H1 (cell line): ENCODE results near the gene MAPK13. TPM values are rescaled to one million over a fixed set of nuclear protein-coding genes. Genes with fewer than 3 reads are reported as not detected.
A peak's percentile ranks its signal among the peaks of the same experiment; 100 is the strongest.

Experiments
- CTCF ChIA-PET: fragments of 300-600 bp; sonication (Branson Sonifier 250); formaldehyde crosslinking; loops from one replicate; lab custom pipeline; 2021; ENCODE audit not compliant: partially characterized antibody; lab: Charles Lee
- POLR2A ChIA-PET: fragments of 300-600 bp; sonication (Branson Sonifier 250); formaldehyde crosslinking; loops from one replicate; lab custom pipeline; 2021; ENCODE audit warnings: inconsistent platforms; ENCODE audit not compliant: partially characterized antibody; lab: Charles Lee
- DNase-seq, 2 experiments: peaks; one replicate each; pipeline versions ENCODE4 v3.0.0 to v3.0.0-alpha.2; 2010 to 2022; ENCODE audit warnings: low spot score in 2 of 2, low read depth in 1 of 2, mixed read lengths in 1 of 2
- FAIRE-seq: peaks from 2 replicates; lab custom pipeline; 2011; peaks lifted over from hg19 to GRCh38; lab: Jason Lieb, UNC
- H2AFZ ChIP-seq: 2 replicates; pipeline ENCODE4 v1.8.1; 2012; ENCODE audit warnings: low read length, inconsistent platforms
- H2AK5ac ChIP-seq: 2 replicates; pipeline ENCODE4 v1.6.1; 2013; ENCODE audit warnings: low read depth, low read length
- H2BK120ac ChIP-seq: replicated peaks from 2 replicates; pipeline ENCODE3; 2013; ENCODE audit warnings: low read depth, low read length, inconsistent platforms
- H2BK12ac ChIP-seq: 2 replicates; pipeline ENCODE4 v1.6.1; 2013; ENCODE audit warnings: low read depth, low read length
- H2BK15ac ChIP-seq: 2 replicates; pipeline ENCODE4 v1.6.1; 2013; ENCODE audit warnings: low read length
- H2BK20ac ChIP-seq: 2 replicates; pipeline ENCODE4 v1.6.1; 2013; ENCODE audit warnings: low read length
- H2BK5ac ChIP-seq: 2 replicates; pipeline ENCODE4 v1.6.1; 2013; ENCODE audit warnings: low read depth, low read length
- H3K14ac ChIP-seq: 2 replicates; pipeline ENCODE4 v1.6.1; 2013; ENCODE audit warnings: inconsistent platforms; ENCODE audit not compliant: insufficient read length
- H3K18ac ChIP-seq: 2 replicates; pipeline ENCODE4 v1.6.1; 2013; ENCODE audit warnings: low read length; ENCODE audit errors: extremely low read depth
- H3K23ac ChIP-seq: 2 replicates; pipeline ENCODE4 v1.6.1; 2013; ENCODE audit warnings: inconsistent platforms; ENCODE audit not compliant: insufficient read length
- H3K23me2 ChIP-seq: 2 replicates; pipeline ENCODE4 v1.6.1; 2013; ENCODE audit warnings: low read depth, low read length
- H3K27ac ChIP-seq: 2 replicates; pipeline ENCODE4 v1.6.1; 2011; ENCODE audit warnings: low read depth, low read length, inconsistent platforms
- H3K27me3 ChIP-seq, 4 experiments: replicated peaks in 1 of 4; 1 replicate in 1 of 4; 2 replicates in 3 of 4; pipeline versions ENCODE4 v1.6.1 to v1.8.1; 2011 to 2013; ENCODE audit warnings: low read length in 3 of 4, mild to moderate bottlenecking in 3 of 4, inconsistent platforms in 2 of 4, mixed read lengths in 2 of 4, moderate library complexity in 1 of 4; ENCODE audit not compliant: control insufficient read depth in 3 of 4, insufficient read depth in 3 of 4; ENCODE audit errors: extremely low read depth in 1 of 4
- H3K36me3 ChIP-seq, 4 experiments: 2 replicates each; pipeline versions ENCODE4 v1.6.1 to v1.8.1; 2011 to 2013; ENCODE audit warnings: mild to moderate bottlenecking in 4 of 4, low read length in 3 of 4, moderate library complexity in 2 of 4, control low read depth in 1 of 4, inconsistent platforms in 1 of 4; ENCODE audit not compliant: insufficient read depth in 4 of 4, control insufficient read depth in 2 of 4
- H3K4ac ChIP-seq: replicated peaks from 2 replicates; pipeline ENCODE3; 2013; ENCODE audit warnings: low read length, low read depth, mixed read lengths, inconsistent platforms; ENCODE audit not compliant: insufficient read length
- H3K4me1 ChIP-seq, 4 experiments: replicated peaks in 1 of 4; 1 replicate in 1 of 4; 2 replicates in 3 of 4; pipeline versions ENCODE4 v1.6.1 to v1.8.1; 2011 to 2013; ENCODE audit warnings: low read length in 3 of 4, inconsistent platforms in 2 of 4, mixed read lengths in 1 of 4; ENCODE audit not compliant: insufficient read depth in 4 of 4, control insufficient read depth in 3 of 4
- H3K4me2 ChIP-seq, 2 experiments: 2 replicates each; pipeline versions ENCODE4 v1.6.1 to v1.8.1; 2011 to 2013; ENCODE audit warnings: low read depth in 2 of 2, low read length in 2 of 2, control low read depth in 1 of 2, inconsistent platforms in 1 of 2, mild to moderate bottlenecking in 1 of 2; ENCODE audit not compliant: insufficient read depth in 1 of 2
- H3K4me3 ChIP-seq, 4 experiments: fragments of 200-600, 300-600 bp in 1 of 4; sonication (generic), shearing (Covaris generic), sonication (Bioruptor Twin) in 1 of 4; 2 replicates each; pipeline versions ENCODE4 v1.5.1 to v1.8.1; 2011 to 2016; ENCODE audit warnings: low read length in 4 of 4, low read depth in 3 of 4, control low read depth in 2 of 4, inconsistent platforms in 2 of 4, mild to moderate bottlenecking in 2 of 4, mixed read lengths in 1 of 4, moderate library complexity in 1 of 4; ENCODE audit not compliant: insufficient read depth in 2 of 4; ENCODE audit errors: extremely low read depth in 1 of 4
- H3K56ac ChIP-seq: replicated peaks from 2 replicates; pipeline ENCODE3; 2013; ENCODE audit warnings: low read depth, mild to moderate bottlenecking, mixed read lengths, low read length, inconsistent platforms; ENCODE audit not compliant: insufficient read length
- H3K79me1 ChIP-seq: 2 replicates; pipeline ENCODE4 v1.6.1; 2013; ENCODE audit warnings: low read depth, low read length, control low read depth
- H3K79me2 ChIP-seq, 2 experiments: 2 replicates each; pipeline versions ENCODE4 v1.6.1 to v1.8.1; 2012 to 2013; ENCODE audit warnings: low read length in 2 of 2, mild to moderate bottlenecking in 2 of 2, inconsistent platforms in 1 of 2; ENCODE audit not compliant: insufficient read depth in 2 of 2, control insufficient read depth in 1 of 2
- H3K9ac ChIP-seq, 4 experiments: replicated peaks in 1 of 4; 1 replicate in 1 of 4; 2 replicates in 3 of 4; pipeline versions ENCODE4 v1.6.1 to v1.8.1; 2011 to 2013; ENCODE audit warnings: low read depth in 3 of 4, low read length in 3 of 4, control low read depth in 2 of 4, mild to moderate bottlenecking in 2 of 4, moderate library complexity in 2 of 4, inconsistent platforms in 1 of 4; ENCODE audit errors: extremely low read depth in 1 of 4
- H3K9me3 ChIP-seq, 2 experiments: 2 replicates each; pipeline versions ENCODE4 v1.6.1 to v1.8.1; 2012 to 2013; ENCODE audit warnings: mild to moderate bottlenecking in 2 of 2, moderate library complexity in 2 of 2, control low read depth in 1 of 2, inconsistent platforms in 1 of 2, low read depth in 1 of 2, low read length in 1 of 2, mixed read lengths in 1 of 2; ENCODE audit not compliant: insufficient read depth in 2 of 2
- H4K20me1 ChIP-seq, 2 experiments: replicated peaks in 1 of 2; 2 replicates each; pipeline versions ENCODE3 to v1.8.1; 2011 to 2013; ENCODE audit warnings: inconsistent platforms in 2 of 2, low read length in 2 of 2, mild to moderate bottlenecking in 1 of 2; ENCODE audit not compliant: insufficient read depth in 2 of 2, control insufficient read depth in 1 of 2
- H4K5ac ChIP-seq: 2 replicates; pipeline ENCODE4 v1.6.1; 2013; ENCODE audit warnings: low read length, low read depth, mixed read lengths, inconsistent platforms; ENCODE audit not compliant: insufficient read length
- H4K8ac ChIP-seq: 2 replicates; pipeline ENCODE4 v1.8.0; 2013; ENCODE audit warnings: mild to moderate bottlenecking, moderate library complexity, low read length, inconsistent platforms; ENCODE audit not compliant: insufficient read depth; ENCODE audit errors: extremely low read depth
- H4K91ac ChIP-seq: replicated peaks from 2 replicates; pipeline ENCODE3; 2013; ENCODE audit warnings: low read length, mixed read lengths, inconsistent platforms; ENCODE audit not compliant: insufficient read length
- CBX5 ChIP-seq: fragments of 300-800, 300-1000 bp; sonication (generic); IDR thresholded peaks from 2 replicates; pipeline ENCODE4 v1.7.1; 2016; ENCODE audit warnings: antibody characterized with exemption, low read length, low read depth
- HDAC2 ChIP-seq, 2 experiments: fragments of 300-600 bp in 1 of 2; sonication (generic) in 1 of 2; IDR thresholded peaks; 2 replicates each; pipeline ENCODE4 v1.6.1; 2011 to 2012; ENCODE audit warnings: low read depth in 2 of 2, low read length in 2 of 2, mild to moderate bottlenecking in 2 of 2, moderate library complexity in 2 of 2, borderline replicate concordance in 1 of 2, inconsistent platforms in 1 of 2
- MAFK ChIP-seq: IDR thresholded peaks from 2 replicates; pipeline ENCODE4 v1.6.1; 2012; ENCODE audit warnings: low read depth, mild to moderate bottlenecking, improper control_type of control experiment, low read length
- RFX5 ChIP-seq: IDR thresholded peaks from 2 replicates; pipeline ENCODE4 v1.6.1; 2011; ENCODE audit warnings: low read depth, low read length, improper control_type of control experiment, borderline replicate concordance
- polyA plus RNA-seq, 7 experiments: library from polyadenylated mRNA; depleted of rRNA in 3 of 7; stranded (reverse) in 5 of 7; unstranded in 2 of 7; fragments of >200 nt in 5 of 7; fragments of 200-250 nt in 2 of 7; gene quantifications; 1 replicate in 5 of 7; 2 replicates in 1 of 7; 4 replicates in 1 of 7; pipeline versions ENCODE4 v1.2.1 to v1.2.3, GENCODE V29; 2011 to 2013; ENCODE audit warnings: missing spikeins in 2 of 7, mixed read lengths in 2 of 7
- total RNA-seq: library from RNA; stranded (reverse); fragmentation: NEBNext Ultra II Directional; extraction: Animal tissue kit (Norgen Biotek cat#: 25700); gene quantifications from 2 replicates; pipeline ENCODE4 v1.2.1, GENCODE V29; 2021

The MAPK13 gene
- total and polyA plus RNA-seq, 2 of the 8 experiments (the other 6 are each of a cell fraction or from before 2014, with no cell fraction given): 10.1 to 14.1 TPM

GRCh38 chr6:36177166-36177565 lies 46.9 kb downstream of the MAPK13 start:
- no peaks in the 10 kb centered on the region for H3K27me3 ChIP-seq
- H3K79me1 ChIP-seq: no peaks in the 10 kb centered on the region
- no peak for TF ChIP-seq RFX5
- TF ChIP-seq HDAC2 (IDR thresholded peaks at IDR 0.05; ENCODE audit: borderline replicate concordance in 1 of 2, low read depth in 2 of 2, low read length in 2 of 2): no peak
- no peak for TF ChIP-seq CBX5
- no peak for TF ChIP-seq MAFK
- H2BK5ac ChIP-seq: no peak overlapping the region
- no peak overlapping the region for H3K14ac ChIP-seq
- DNase-seq (no peak), FAIRE-seq (peak; percentile 36)
- H4K8ac ChIP-seq: no peak overlapping the region
- H2AFZ ChIP-seq: no peak overlapping the region
- no peak overlapping the region for H2BK20ac ChIP-seq
- H3K4me1 ChIP-seq: no peaks in the 10 kb centered on the region
- ChIA-PET CTCF (no interaction called here), POLR2A (interaction anchor here (0.9 kb wide), 1 partner anchor 14 kb away, joined by 3 read pairs; no protein-coding TSS in a partner anchor)
- no peak overlapping the region for H3K4me3 ChIP-seq
- H4K5ac ChIP-seq: no peak overlapping the region
- no peak overlapping the region for H3K56ac ChIP-seq
- H4K20me1 ChIP-seq: no peaks in the 10 kb centered on the region
- H3K36me3 ChIP-seq: no peaks in the 10 kb centered on the region
- no peak overlapping the region for H2BK120ac ChIP-seq
- H3K18ac ChIP-seq: no peak overlapping the region
- H3K4me2 ChIP-seq: no peak overlapping the region
- no peak overlapping the region for H4K91ac ChIP-seq
- no peak overlapping the region for H3K9ac ChIP-seq
- H2BK12ac ChIP-seq: no peak overlapping the region
- H2BK15ac ChIP-seq: no peak overlapping the region
- H3K23me2 ChIP-seq: no peaks in the 10 kb centered on the region
- no peaks in the 10 kb centered on the region for H3K79me2 ChIP-seq
- H3K9me3 ChIP-seq: peaks cover 3 to 7% of the 10 kb centered on the region in 2 experiments; a peak in 3 of 4 replicates
- H3K23ac ChIP-seq: no peak overlapping the region
- H3K4ac ChIP-seq: no peak overlapping the region
- no peak overlapping the region for H3K27ac ChIP-seq
- no peak overlapping the region for H2AK5ac ChIP-seq
